ENCODE data around the gene AGMAT. TPM values are rescaled to one million over a fixed set of nuclear protein-coding genes. Genes with fewer than 3 reads are reported as not detected.

The AGMAT gene
- total RNA-seq, result 0.70 and 0.99 TPM in 2 replicates

DNA sequence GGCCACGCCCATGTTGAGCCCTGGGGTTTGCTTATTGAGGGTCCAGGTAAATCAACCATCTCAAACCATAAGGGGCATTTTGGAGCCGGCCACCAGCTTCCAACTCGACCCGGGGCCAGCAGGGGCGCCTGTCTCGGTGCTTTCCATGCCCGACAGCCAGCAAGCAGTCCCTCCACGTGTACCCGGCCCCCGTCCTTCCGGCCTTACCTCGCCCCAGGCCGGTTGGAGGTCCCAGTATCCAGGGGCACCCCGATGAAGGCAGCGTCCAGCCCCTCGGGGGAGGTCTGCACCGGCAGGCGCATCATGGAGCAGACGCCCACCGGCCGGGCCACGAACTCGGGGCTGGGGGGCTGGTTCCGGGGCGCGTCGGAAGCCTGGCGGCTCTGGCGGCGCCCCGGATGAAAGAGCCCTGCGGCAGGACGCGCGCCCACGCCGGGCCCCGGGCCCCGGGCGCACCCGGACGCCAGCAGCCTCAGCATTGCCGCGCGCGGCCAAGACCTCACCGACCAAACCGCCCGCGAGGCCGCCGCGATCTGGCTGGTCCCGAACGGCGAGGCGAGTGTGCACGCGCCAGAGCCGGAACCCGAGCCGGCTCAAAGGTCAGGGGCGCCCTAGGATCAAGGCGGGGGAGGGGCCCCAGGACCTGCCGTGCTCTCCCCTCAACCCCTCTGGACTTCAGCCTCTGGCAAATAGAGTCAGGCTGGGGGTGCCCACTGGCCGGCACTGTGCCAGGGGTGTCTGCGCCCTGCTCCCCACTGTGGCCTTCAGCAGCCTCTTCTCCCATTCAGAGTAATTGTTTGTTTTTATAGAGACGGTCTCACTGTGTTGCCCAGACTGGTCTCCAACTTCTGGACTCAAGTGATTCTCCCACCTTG lies at the start of gene AGMAT:
Gene AGMAT (minus strand): TSS at position 563 of the 875 bp plus-strand sequence. CDS start 84 bp downstream, at position 479.

DNA sequence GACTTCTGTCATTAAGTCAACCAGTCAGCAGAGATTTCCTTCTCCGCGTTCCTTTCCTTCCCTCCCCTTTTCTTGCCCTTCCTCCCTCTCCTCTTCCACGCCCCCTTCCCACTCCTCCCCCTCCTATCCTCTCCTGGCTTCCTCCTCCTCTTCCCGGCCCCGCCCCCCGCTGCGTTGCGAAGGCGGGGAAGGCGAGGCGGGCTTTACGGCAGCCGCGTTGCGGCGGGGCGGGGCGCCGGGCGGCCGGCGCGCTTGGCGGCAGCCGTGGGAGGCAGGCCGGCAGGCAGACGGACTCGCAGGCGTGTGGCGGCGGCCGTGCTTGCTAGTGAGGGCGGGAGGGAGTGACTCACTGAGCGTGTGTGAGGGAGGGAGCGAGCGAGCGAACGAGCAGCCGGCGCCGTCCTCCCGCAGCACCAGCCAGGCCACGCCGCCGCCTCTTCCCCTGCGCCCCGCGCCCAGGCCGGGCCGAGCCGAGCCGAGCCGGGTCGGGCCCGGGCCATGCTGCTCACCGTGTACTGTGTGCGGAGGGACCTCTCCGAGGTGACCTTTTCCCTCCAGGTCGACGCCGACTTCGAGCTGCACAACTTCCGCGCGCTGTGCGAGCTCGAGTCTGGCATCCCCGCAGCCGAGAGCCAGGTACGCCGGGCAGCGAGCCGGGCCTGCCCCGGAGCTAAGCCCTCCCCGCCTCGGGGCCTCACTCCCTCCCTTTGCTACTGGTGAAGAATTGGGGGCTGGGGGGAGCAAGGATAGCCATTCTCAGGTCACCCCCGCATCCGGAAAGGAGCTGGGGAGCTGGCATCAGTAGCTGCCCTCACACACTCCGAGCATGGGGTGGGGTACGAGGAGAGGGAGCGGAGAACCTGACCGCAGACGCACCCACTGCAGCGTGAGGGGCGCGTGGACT lies 32.6 kb upstream of the AGMAT start, which contains the start of gene DDI2:
Gene DDI2 (plus strand): TSS at position 286 of the 904 bp plus-strand sequence. CDS start 213 bp downstream, at position 499.

DNA sequence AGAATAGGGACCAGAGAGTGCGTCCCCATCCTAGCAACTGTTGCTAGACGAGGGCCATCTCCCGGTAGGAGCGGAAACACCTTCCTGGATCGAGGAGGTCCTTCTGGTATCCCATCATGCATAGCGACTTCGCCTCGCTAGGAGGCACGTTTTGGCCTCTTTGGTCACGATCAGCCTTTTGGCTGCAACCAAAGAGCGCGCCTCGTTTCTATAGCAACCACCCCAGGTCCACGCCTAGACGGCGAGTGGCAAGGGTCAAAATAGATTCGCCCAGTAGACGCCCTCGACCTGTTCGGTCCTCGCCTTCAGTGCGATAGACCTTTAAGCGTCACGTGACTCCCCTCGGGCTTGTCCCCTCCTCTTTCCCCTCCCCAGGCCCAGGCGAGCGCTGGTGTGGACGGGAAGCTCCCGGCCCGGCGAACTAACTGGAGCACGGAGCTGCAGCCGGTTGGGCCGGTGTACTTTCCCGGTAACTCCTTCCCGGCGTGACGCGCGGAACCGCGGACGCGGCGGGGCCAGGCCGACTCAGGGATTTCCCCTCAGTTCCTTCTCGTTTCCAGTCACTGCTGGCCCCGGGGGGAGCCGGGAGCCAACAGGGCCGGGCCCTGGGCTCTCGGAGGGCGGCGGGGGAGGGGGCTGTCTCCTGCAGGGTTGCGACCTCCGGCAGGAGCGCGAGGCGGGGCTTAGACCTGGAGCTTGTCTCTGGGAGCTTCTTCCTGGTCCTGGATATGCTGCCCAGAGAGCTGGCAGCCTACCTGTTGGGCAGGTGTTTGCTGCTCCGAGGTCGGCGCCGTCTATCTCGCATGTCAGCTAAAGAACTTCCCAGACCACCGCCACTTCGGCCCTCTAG lies 58.1 kb downstream of the AGMAT start, which contains the start of gene DNAJC16:
Gene DNAJC16 (plus strand): TSS at position 359 of the 850 bp plus-strand sequence. CDS start 2,258 bp downstream, outside the sequence.

DNA sequence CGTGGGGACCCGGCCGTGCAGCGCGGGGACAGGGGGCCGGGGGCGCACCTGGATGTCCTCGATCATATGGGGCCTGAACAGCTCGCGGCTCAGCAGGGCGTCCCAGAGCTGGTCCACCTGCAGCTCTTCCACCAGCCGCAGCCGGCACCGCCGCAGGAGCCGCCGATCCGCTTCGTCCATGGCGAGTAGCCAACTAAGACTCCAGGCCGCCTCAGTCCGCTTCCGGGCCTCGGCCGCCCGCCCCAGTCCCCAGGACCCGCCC lies 60.9 kb downstream of the AGMAT start, which contains the start of gene CASP9:
Gene CASP9 (minus strand): TSS at position 195 of the 262 bp plus-strand sequence. CDS start 15 bp downstream, at position 180.

Other genes starting within 250 kb of the AGMAT start
- 71.5 and 83.0 TPM in 2 replicates for gene EFHD2, start 175.2 kb downstream of the AGMAT start, total RNA-seq
- not detected in 2 replicates for gene CTRC, start 146.6 kb downstream of the AGMAT start, total RNA-seq
- not detected in 2 replicates for gene CELA2A, start 128.3 kb downstream of the AGMAT start, total RNA-seq
- gene CELA2B, start 108.9 kb downstream of the AGMAT start, total RNA-seq, result not detected in 2 replicates
- 5.8 and 7.6 TPM in 2 replicates for gene CASP9, start 60.8 kb downstream of the AGMAT start, total RNA-seq
- 14.0 and 16.3 TPM in 2 replicates for gene DNAJC16, start 58.2 kb downstream of the AGMAT start, total RNA-seq
- 9.3 and 15.2 TPM in 2 replicates for gene DDI2, start 32.4 kb upstream of the AGMAT start, total RNA-seq
- 20.6 and 23.6 TPM in 2 replicates for gene PLEKHM2, start 99.3 kb upstream of the AGMAT start, total RNA-seq
- 0.05 and 0.14 TPM in 2 replicates for gene SLC25A34, start 151.2 kb upstream of the AGMAT start, total RNA-seq
- gene TMEM82, start 157.4 kb upstream of the AGMAT start, total RNA-seq, result not detected in 2 replicates
- gene FBLIM1, start 173.7 kb upstream of the AGMAT start, total RNA-seq, result 85.8 and 98.4 TPM in 2 replicates
- gene UQCRHL, start 222.6 kb upstream of the AGMAT start, total RNA-seq, result 2.6 and 4.8 TPM in 2 replicates